ENCODE results near the gene MTHFD2.
"Not testable (repeated sequence)": the region's sequence is repeated elsewhere in the genome, so short reads cannot be mapped to it uniquely, and the experiment has no call there.

MTHFD2 gene

GRCh38 chr2:74198461-74199274 is at the start of gene MTHFD2:
TSS of gene MTHFD2 (plus strand) at chr2:74198615. CDS start at chr2:74198642, 27 bp downstream.
- DNase-seq, result peak; percentile 96 to 98

- DNase-seq, result peak in 1 of 2 experiments; percentile 7
These were observed 49.2 kb upstream of the MTHFD2 start for GRCh38 chr2:74149247-74149525.

GRCh38 chr2:74149570-74150319 is 48.7 kb upstream of the MTHFD2 start:
- no peak for DNase-seq

DNA sequence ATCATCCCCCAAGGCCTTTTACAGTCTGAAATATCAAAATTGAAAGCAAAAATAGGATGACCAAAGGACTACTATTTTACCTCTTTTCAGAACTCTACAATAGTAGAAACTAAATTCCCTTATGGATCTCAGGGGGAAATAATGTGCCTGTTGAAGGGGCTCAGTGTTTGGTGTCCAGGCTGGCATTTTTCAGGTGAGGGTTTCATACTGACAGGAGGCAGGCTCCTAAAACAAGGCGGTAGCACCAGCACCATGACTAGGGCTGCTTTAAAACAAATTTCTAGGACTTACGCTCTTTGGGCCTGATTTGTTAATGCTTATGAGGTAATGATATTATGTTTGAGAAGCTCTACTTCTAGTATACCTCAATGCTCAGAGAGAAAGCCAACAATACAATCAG is 45.5 kb upstream of the MTHFD2 start:
- DNase-seq, result no peak

DNA sequence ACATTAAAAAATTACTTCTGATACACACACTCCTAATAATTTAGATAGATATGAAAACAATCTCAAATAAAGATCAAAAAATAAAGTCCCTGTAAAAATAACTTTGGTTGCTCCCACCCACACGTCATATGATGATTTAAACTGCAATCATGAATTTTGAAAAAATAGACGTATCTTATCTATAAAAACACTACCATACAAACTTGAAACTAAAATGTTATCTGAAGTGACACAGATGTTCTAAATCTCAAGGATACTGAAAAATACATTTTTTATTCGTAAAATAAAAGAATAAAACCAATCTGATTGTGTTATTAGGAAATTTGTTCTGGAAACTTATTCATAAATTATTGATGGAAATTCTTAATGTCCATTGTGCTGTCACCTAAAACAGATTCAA is 42.6 kb upstream of the MTHFD2 start:
- no peak for DNase-seq

DNA sequence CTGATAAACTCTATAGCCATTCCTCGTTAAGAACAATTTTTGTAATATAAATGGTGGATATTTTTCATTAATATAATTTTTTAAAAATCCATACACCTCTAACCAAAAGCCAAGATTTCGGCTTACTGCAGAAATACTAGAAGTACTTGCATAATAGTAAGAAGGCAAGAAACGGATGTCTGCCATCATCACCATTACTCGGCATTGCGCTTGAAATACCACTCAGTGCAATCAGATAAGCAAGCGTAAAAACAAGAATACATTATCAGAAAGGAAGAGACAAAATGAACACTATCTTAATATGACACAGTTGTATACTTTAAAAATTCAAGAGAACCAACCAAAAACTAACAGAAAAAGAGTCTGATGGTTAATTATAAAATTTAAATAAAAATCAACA is 35.5 kb upstream of the MTHFD2 start:
- no peak for DNase-seq

DNA sequence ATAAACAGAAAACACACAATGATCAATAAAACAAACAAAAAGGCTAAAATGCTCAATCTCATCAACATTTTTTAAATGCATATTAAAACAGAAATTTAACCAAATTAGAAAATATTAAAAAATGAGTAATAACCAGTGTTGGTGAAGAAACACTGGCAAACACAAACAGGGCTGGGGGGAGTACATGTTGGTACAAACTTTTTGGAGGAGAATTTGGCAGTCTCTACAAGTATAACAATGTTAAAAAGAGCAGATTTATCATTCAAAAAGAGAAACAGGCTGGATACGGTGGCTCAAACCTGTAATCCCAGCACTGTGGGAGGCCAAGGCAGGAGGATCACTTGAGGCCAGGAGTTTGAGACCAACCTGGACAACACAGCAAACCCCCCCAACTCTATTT is 33.7 kb upstream of the MTHFD2 start:
- DNase-seq, result no peak

- no peak for DNase-seq
These were observed 29.7 kb upstream of the MTHFD2 start for GRCh38 chr2:74168739-74169138.

- DNase-seq, result no peak
These were observed 23.5 kb upstream of the MTHFD2 start for GRCh38 chr2:74174909-74175308.

DNA sequence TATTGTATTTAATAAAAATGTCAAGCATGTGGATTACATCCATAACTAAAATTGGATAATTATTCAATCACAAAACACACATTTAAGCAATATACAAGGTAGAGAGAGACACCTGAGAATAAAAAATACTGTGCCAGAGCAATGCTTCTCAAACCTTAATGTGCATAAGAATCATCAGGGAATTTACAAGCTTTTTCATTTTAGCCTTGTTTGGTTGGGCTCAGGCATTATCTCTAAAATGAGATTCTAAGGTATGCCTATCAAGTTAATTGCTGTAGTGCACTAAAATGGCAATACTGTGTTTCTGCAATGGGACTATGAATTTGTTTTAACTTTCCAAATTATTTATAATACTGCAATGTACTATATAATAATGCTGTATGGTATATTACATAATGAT is 20.7 kb upstream of the MTHFD2 start:
- no peak for DNase-seq

DNA sequence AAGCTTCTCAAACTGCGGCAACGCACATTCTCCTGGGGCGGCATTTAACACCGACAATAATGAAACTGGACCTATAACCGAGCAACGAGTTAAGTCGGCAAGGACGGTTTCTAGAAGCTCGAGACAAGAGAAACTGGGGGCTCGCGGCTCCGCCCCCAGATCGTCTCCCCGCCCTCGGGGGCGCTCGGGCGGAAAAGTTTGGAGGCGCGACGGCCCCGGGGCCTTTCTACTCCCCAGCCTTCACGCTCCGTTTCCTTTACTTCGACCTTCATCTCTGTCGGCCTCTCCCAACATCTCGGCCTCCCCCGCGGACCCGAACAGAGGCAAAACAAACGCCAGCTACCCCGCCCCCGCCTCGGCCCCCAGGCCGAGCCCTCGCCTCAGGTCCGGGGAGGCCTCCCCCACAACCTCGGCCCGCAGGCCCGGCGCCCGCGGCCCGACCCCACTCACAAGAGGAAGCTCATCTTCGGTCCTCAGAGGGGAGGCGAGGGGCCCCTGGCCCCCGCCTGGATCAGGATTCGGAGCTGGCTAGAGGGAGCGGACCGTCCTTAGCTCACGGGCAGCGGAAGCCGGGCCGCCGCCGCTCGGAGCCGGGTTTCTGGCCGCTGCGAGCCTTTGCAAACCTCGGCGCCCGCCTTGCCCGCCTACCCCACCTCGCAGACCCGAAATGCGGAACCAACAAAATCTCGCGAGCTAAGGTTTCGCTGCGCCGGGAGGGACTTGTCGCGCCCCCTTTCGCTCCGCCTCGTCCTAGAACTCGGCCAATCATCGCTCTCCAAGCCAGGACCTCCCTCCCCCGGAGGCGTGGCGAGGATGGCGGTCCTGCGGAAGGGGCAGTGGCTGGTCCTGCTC is 20.0 kb upstream of the MTHFD2 start, which contains the start of gene MOB1A:
TSS of gene MOB1A (minus strand) at position 669 of the 852 bp plus-strand sequence. CDS start at position 464, 205 bp downstream.
- peak; percentile 98 to 99 for DNase-seq

- DNase-seq, result no peak
These were observed 19.2 kb upstream of the MTHFD2 start for GRCh38 chr2:74179063-74179865.

GRCh38 chr2:74181739-74182138 is 16.7 kb upstream of the MTHFD2 start:
- DNase-seq, result no peak

GRCh38 chr2:74183878-74184277 is 14.5 kb upstream of the MTHFD2 start:
- no peak for DNase-seq

GRCh38 chr2:74186038-74186437 is 12.4 kb upstream of the MTHFD2 start:
- no peak for DNase-seq

DNA sequence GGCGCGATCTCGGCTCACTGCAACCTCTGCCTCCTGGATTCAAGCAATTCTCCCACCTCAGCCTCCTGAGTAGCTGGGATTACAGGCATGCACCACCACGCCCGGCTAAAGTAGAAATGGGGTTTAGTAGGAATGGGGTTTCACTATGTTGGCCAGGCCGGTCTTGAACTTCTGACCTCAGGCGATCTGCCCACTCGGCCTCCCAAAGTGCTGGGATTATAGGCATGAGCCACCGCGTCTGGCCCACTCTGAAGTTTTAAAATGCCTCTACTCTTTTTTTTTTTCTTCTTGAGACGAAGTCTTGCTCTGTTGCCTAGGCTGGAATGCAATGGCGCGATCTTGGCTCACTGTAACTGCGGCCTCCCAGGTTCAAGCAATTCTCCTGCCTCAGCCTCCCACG is 11.7 kb upstream of the MTHFD2 start:
- not testable (repeated sequence) for DNase-seq

DNA sequence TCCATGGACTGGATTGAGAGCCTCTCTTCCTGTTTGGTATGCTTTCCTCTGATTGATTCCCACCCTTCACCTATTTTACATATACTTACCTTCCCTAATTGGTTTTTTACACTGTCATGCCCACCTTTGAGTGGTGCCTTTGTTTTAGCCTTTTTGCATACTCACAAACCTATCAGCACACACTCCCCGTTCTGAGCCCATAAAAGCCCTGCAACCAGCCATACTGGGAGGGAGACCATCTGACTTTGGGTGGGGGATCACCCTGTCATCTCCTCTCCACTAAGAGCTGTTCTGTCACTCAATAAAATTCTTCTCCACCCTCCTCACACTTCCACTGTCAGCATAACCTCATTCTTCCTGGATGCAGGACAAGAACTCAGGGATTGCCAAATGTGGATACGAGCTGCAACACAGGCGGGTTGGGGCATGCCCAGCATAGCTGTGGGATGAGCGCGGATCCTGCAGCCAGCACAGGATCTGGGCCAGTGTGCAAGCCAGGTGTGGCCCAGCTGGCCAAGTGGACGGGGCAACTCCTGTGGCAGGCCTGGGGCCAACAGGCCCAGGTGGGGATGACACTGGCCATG is 10.3 kb upstream of the MTHFD2 start:
- DNase-seq, result peak in 1 of 2 experiments; percentile 7

- DNase-seq, result no peak
These were observed 9.7 kb upstream of the MTHFD2 start for GRCh38 chr2:74188696-74189095.

DNA sequence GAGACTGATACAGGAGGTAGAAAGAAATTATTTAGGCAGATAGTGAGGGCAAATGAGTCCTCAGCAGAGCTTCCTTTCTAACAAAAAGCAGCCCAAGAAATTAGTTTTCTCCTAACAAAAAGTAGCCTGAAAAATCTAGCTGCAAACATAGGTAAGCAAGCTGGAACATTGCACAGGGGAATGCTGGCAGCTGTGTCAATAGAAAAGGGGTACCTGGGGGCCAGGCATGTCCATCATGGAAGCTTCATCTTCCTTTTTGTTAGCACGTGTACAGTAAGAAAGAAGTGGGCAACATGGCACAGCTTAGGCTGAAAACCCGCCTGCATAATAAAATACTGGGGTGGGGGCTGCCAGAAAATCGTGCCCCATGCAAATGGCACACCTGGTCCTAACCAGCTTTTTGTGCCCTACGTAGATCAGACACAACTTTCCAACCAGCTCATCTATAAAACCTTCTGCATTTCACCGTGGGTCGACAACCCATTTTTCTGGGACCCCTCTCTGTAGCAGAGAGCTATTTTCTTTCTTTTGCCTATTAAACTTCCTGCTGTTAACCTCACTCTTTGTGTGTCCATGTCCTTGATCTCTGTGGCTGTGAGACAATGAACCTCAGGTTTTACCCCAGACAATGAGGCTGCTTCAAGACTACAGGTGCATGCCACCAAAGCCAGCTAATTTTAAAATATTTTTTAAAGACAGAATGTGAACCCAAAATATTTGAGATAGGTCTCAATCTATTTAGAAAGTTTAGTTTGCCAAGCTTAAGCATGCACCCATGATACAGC is 6.6 kb upstream of the MTHFD2 start:
- peak in 1 of 2 experiments; percentile 7 for DNase-seq

DNA sequence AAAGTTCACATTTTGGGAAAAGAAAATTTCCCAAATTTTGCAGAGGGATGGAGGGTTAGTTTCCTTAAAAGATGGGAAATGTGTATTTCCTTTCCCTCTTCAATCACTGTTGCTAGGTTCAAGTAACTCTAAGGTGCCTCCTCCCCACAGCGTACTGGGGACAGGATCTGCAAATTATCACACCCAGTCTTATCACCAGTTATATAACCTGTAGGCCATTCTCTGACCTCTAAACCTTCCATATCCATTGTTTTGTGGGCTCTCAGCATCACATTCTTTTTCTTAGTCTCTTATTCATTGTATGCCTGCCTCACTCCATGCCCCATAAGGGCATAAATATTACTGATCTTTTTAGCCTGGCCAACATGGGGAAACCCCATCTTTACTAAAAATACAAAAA is 3.6 kb upstream of the MTHFD2 start:
- DNase-seq, result no peak

DNA sequence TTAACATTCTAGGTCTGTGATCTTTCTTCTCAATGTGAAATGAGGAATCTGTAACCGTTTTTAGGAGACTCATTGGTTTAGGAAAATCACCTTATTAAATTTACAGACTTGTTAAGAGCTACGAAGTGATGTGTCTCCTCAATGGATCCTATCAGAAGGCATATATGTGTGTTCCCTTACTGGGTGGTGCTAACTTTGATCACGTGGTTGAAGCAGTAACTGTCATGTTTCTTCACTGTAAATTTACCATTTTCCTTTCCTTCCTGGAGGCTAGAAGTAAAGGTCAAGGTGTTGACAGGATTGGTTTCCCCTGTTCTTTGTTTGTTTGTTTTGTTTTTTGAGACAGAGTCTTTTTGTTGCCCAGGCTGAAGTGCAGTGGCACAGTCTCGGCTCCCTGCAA is 1.4 kb upstream of the MTHFD2 start:
- DNase-seq, result no peak

Measured in NCI-H2081 (cell line).